ENCODE results near the gene PHC3.
A peak's percentile ranks its signal among the peaks of the same experiment; 100 is the strongest.

PHC3 gene

DNA sequence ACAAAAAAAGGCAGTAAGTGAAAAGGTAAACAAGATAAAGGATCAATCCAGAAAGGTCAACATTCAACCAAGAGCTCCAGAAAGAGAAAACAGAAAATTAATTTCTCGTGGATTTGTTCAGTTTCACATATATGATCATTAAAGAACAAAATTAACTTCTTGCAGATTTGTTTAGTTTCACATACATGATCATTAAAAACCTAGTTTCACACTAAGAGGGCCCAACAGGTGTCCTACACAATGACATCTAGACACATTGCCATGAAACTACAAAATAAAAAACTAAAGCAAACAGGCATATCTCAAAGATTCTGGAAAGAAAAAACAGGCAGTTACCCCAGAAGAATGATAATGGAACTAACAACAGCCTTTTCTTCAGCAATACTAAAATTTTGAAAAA, 22.1 kb downstream of the PHC3 start:
- Histone ChIP-seq H3K9ac (ENCODE audit: low read length) (no peak overlapping the region), H3K27ac (ENCODE audit: low read depth, low read length) (no peak overlapping the region; the same call in 1 of the 2 replicates), H3K4me2 (ENCODE audit: low read depth, low read length, poor library complexity, severe bottlenecking) (no peak overlapping the region), H3K36me3 (ENCODE audit: low read length) (peaks cover 9% of the 10 kb centered on the region; the same call in 1 of the 2 replicates), H3K9me2 (replicated peaks; ENCODE audit: insufficient read depth, low read length) (no peaks in the 10 kb centered on the region), H3K9me3 (ENCODE audit: insufficient read depth, low read length) (no peaks in the 10 kb centered on the region), H3K79me2 (ENCODE audit: insufficient read depth, low read length) (peaks cover 89% of the 10 kb centered on the region), H3K27me3 (ENCODE audit: low read length) (no peaks in the 10 kb centered on the region), H2AFZ (ENCODE audit: low read depth, low read length, severe bottlenecking) (no peak overlapping the region), H3F3A (ENCODE audit: insufficient read depth) (peaks cover 19% of the 10 kb centered on the region), H4K20me1 (ENCODE audit: low read depth, low read length) (peaks cover 9% of the 10 kb centered on the region; the same call in 1 of the 2 replicates), H3K4me3 (ENCODE audit: insufficient read depth, low read length, poor library complexity, severe bottlenecking) (no peak overlapping the region)
- TF ChIP-seq, protein P1, sequence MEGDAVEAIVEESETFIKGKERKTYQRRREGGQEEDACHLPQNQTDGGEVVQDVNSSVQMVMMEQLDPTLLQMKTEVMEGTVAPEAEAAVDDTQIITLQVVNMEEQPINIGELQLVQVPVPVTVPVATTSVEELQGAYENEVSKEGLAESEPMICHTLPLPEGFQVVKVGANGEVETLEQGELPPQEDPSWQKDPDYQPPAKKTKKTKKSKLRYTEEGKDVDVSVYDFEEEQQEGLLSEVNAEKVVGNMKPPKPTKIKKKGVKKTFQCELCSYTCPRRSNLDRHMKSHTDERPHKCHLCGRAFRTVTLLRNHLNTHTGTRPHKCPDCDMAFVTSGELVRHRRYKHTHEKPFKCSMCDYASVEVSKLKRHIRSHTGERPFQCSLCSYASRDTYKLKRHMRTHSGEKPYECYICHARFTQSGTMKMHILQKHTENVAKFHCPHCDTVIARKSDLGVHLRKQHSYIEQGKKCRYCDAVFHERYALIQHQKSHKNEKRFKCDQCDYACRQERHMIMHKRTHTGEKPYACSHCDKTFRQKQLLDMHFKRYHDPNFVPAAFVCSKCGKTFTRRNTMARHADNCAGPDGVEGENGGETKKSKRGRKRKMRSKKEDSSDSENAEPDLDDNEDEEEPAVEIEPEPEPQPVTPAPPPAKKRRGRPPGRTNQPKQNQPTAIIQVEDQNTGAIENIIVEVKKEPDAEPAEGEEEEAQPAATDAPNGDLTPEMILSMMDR (IDR thresholded peaks at IDR 0.05; ENCODE audit: insufficient read depth, low read length, poor library complexity, severe bottlenecking), result no peak
- no peak for TF ChIP-seq EZH2phosphoT487 (conservative IDR thresholded peaks at IDR 0.05; ENCODE audit: low read length)

DNA sequence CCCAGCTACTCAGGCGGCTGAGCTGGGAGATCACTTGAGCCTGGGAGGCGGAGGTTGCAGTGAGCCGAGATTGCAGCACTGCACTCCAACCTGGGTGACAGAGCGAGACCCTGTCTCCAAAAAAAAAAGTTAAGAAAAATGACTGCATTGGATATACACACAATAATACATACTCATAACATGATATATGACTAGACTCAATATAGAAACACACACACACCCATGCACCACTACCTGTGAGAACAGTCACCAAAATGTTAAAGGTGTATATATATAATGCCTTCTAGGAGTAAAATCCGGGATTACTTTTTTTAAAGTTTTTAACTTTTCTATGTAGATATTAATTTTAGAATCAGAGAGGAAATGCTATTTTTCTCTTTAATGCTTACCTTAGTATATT, 25.9 kb downstream of the PHC3 start:
- Histone ChIP-seq H3K27me3 (ENCODE audit: low read length) (no peaks in the 10 kb centered on the region), H4K20me1 (ENCODE audit: low read depth, low read length) (peaks cover 16% of the 10 kb centered on the region), H3K9me3 (ENCODE audit: insufficient read depth, low read length) (no peaks in the 10 kb centered on the region), H3K27ac (ENCODE audit: low read depth, low read length) (peak overlapping the region; percentile 78), H3K79me2 (ENCODE audit: insufficient read depth, low read length) (peaks cover 88% of the 10 kb centered on the region), H2AFZ (ENCODE audit: low read depth, low read length, severe bottlenecking) (no peak overlapping the region), H3K4me2 (ENCODE audit: low read depth, low read length, poor library complexity, severe bottlenecking) (peak overlapping the region; percentile 67), H3K9ac (ENCODE audit: low read length) (no peak overlapping the region), H3K4me3 (ENCODE audit: insufficient read depth, low read length, poor library complexity, severe bottlenecking) (no peak overlapping the region), H3K9me2 (replicated peaks; ENCODE audit: insufficient read depth, low read length) (no peaks in the 10 kb centered on the region), H3F3A (ENCODE audit: insufficient read depth) (peaks cover 19% of the 10 kb centered on the region), H3K36me3 (ENCODE audit: low read length) (peaks cover 3% of the 10 kb centered on the region; the same call in 1 of the 2 replicates)
- TF ChIP-seq EZH2phosphoT487 (conservative IDR thresholded peaks at IDR 0.05; ENCODE audit: low read length), result no peak
- TF ChIP-seq, protein P1 (IDR thresholded peaks at IDR 0.05; ENCODE audit: insufficient read depth, low read length, poor library complexity, severe bottlenecking), result no peak

DNA sequence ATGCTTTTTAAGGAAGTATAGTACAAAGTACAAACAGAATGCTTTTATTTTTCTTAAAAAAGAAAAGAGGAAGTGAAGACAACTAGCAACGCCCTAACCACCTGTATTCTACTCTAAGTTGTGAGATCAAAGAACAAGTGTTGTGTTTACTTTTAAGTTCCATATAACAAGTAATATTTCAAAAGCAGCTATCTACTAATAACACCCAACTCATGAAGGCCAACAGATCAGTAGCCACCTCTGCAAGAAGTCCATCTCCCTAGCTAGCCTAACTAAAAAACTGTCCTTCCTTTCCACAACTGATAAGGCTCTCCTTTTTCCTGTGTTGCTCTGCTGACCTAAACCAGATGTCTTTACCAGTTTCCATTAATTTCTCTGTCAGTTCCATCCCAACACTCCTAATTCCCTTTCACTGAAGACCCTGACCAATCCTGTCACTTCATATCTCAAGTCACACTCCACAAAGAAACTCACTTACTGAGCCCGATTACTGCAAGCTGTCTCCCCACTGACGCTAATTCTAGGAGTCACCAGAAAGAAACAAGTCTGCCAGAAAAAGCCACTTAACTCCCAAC, 26.9 kb downstream of the PHC3 start:
- Histone ChIP-seq H3F3A (ENCODE audit: insufficient read depth) (peaks cover 19% of the 10 kb centered on the region), H3K9me2 (replicated peaks; ENCODE audit: insufficient read depth, low read length) (no peaks in the 10 kb centered on the region), H3K27me3 (ENCODE audit: low read length) (no peaks in the 10 kb centered on the region), H3K4me3 (ENCODE audit: insufficient read depth, low read length, poor library complexity, severe bottlenecking) (peak overlapping the region; percentile 5), H4K20me1 (ENCODE audit: low read depth, low read length) (peaks cover 15% of the 10 kb centered on the region), H3K27ac (ENCODE audit: low read depth, low read length) (peak overlapping the region; percentile 78), H3K9ac (ENCODE audit: low read length) (peak overlapping the region; percentile 12; the same call in 1 of the 2 replicates), H3K79me2 (ENCODE audit: insufficient read depth, low read length) (peaks cover 86% of the 10 kb centered on the region), H2AFZ (ENCODE audit: low read depth, low read length, severe bottlenecking) (no peak overlapping the region), H3K4me2 (ENCODE audit: low read depth, low read length, poor library complexity, severe bottlenecking) (peak overlapping the region; percentile 67), H3K36me3 (ENCODE audit: low read length) (peaks cover 7% of the 10 kb centered on the region), H3K9me3 (ENCODE audit: insufficient read depth, low read length) (no peaks in the 10 kb centered on the region)
- TF ChIP-seq, protein P1 (IDR thresholded peaks at IDR 0.05; ENCODE audit: insufficient read depth, low read length, poor library complexity, severe bottlenecking), result no peak
- TF ChIP-seq EZH2phosphoT487 (conservative IDR thresholded peaks at IDR 0.05; ENCODE audit: low read length), result no peak
